CD4-positive, alpha-beta T cell treated with Interleukin-17A for 4 hours (primary cell): ENCODE measurements around the gene LYRM1.
"Not testable (repeated sequence)": the region's sequence is repeated elsewhere in the genome, so short reads cannot be mapped to it uniquely, and the experiment has no call there.

Experiments
- DNase-seq: peaks from one replicate; pipeline ENCODE4 v3.0.0-alpha.2; 2020; ENCODE audit warnings: mixed read lengths

LYRM1 gene

DNA sequence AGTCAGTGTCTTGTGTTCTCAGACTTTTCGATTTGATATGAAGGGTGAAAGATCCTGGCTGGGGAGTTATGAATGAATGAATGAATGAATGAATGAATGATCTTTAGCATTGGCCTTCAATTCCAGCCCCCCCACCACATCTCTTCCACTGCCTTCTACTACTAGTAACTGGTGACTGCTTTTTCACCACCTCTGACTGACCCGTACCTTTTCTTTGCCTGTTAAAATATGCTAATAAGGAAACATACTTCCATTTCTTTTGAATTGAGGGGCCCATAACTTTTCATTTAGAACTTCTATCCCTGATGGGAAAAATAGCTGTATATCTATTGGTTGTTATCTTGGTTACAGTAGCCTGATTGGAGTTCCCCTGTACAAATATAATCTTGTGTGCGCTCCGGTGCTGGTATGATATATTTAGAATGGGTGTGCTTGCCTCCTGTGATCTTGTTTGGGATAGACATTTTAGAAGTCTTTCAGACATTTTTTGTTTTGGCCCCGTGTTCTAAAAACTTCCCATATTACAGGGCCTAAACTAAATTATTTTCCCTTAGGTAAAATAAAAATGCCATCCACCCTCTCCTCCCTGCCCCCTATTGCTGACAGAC, 3.4 kb downstream of the LYRM1 start:
- no peak for DNase-seq

DNA sequence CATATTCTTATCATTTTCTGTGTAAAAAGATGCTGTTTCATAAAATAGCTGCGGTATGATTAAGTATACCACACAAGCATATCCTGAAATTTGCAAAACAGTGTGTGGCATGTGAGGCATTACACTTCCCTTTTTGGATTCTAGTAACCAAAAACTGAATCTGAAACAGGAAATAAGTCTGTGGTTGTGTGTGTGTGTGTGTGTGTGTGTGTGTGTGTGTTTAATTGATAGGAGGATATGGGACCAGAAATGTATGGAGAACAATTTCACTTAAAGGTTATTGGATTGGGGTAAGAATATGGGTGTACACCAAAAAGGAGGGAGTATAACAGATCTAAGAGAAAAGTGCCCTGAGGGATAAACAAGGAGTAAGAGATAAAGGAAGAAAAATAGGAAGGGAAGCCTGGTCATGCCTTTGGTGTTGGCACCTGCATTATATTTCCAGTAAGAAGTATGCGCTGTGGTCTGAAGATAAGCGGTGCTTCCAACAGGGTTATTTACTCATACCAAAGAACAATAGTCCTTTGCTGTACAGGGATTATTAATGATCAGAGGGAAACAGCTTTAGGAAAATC, 4.0 kb downstream of the LYRM1 start:
- DNase-seq = peak; percentile 54

- DNase-seq = no peak
Observed at GRCh38 chr16:20905576-20905975, 5.0 kb downstream of the LYRM1 start.

- no peak for DNase-seq
Observed at GRCh38 chr16:20906341-20907255, 6.0 kb downstream of the LYRM1 start.

DNA sequence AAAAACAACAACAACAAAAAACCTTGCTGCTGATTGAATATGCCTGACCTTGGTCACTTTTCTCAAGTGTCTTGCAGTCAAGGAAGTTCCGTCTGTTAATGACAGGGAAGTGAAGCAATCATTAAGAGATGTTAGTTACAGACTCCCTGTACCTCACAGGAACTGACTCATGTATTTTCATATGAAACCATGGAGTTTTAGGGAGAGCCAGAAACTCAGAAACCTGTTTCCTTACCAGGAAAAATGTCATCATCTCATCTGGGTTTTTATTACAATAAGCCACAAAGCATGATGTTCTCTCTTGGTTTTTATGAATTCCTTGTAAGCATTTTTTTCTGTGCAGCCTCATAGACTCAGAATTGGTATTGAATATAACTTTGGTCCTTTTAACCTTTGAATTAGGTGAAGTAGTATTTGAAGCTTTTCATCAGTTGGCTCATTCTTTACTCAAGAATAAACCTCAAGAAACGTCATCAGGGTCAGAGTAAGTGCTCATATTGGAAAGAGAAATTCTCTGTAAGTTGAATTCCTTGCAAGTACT, 10.3 kb downstream of the LYRM1 start:
- no peak for DNase-seq

DNA sequence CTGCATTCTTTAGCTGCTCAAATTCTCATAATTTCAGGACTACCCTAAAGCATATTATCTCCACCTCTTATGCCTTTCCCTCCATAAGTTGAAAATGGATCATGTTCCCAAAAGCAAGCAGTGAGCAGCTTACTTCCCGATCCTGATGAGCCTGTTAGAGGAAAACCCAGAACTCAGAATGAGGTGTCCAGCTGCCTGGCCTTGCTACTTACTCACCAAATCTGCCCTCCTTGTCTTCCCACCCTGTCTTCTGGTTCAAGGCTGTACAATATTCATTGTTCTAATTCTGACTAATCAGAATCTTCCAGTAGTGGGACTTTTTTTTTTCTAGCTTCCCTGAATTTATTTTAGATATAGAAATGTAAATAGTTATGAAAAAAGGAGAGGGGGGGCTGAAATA, 10.8 kb downstream of the LYRM1 start:
- no peak for DNase-seq

DNA sequence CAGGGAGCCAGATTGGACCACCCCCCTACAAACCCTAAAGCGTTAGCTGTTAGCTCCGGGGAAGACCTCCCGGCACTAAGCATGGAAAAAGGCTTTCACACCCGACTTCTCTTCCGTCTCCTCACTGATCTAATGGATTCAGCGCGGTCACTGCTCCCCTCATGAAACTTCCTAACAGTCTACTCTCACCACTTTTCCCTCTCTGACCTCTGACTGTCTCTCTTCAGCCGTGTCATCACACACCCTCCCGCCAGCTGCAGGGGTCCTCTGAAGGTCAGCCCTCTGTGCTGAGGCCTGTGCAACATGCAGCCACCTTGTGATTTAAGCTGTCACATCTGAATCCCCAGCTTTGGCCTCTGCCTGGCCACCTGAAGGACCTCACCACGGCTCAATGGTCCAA, 15.7 kb downstream of the LYRM1 start:
- no peak for DNase-seq

- no peak for DNase-seq
Observed at GRCh38 chr16:20916942-20917341, 16.4 kb downstream of the LYRM1 start.

DNA sequence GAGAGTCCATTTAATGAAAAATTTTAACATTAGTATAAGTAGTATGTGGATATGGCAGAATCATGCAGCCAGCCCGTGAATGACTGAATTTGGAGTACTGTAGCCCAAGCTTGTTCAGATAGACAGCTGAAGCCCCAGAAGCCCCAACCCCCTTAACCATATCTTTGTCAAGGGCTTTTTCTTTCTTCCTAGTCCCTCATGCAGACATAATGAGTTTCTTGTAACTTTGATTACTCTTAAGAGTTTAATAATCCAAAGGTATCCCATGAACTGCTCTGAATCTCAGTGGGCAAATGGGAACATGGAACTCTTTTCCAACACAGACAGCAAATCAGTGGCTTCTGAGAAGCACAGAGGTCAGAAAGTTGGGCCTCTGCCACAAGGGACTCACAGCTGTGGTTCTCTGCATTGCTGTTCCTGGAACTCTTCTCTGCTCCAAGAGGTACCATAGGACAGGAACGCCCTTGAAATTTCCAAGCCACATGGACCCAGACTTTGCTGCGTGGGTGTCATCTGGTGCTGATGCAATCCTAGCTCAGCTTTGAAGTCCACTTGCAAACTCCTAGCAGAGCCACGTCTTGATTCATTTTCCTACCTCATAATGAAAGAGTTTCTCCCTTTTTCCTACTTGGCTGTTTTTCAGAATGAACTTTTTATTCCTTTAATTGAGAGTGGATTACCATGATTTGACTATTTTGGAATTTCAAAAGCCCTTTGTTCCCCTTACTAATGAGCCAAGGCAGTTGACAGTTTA, 18.1 kb downstream of the LYRM1 start:
- DNase-seq = no peak

GRCh38 chr16:20920091-20920490, 19.5 kb downstream of the LYRM1 start:
- DNase-seq = no peak

GRCh38 chr16:20920799-20921198, 20.2 kb downstream of the LYRM1 start:
- DNase-seq = no peak

- DNase-seq = no peak
Observed at GRCh38 chr16:20923876-20924275, 23.3 kb downstream of the LYRM1 start.

GRCh38 chr16:20925751-20926150, 25.2 kb downstream of the LYRM1 start:
- DNase-seq = no peak

GRCh38 chr16:20928774-20929411, 28.3 kb downstream of the LYRM1 start:
- no peak for DNase-seq

GRCh38 chr16:20929676-20930364, 29.2 kb downstream of the LYRM1 start:
- DNase-seq = not testable (repeated sequence)

GRCh38 chr16:20930365-20930690, 29.8 kb downstream of the LYRM1 start:
- no peak for DNase-seq

GRCh38 chr16:20931066-20931600, 30.6 kb downstream of the LYRM1 start:
- no peak for DNase-seq

DNA sequence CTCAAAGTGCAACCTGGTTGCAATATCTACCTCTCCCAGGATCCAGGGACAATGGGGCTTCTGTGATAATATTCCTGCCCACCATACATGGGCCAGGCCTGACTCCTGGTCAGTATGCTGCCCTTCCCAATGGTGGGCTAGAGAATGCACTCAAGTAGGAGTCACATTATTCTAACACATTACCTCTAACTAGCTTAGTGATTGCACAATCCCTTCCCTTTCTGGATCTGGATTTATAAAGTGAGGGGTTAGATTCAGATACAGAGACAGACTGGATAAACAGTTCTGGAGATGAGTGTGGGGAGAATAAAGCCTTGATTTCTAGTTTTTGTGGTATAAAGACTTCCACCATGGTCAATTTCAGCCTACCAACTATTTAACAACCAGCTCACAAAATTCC, 33.0 kb downstream of the LYRM1 start:
- DNase-seq = no peak

GRCh38 chr16:20937736-20938135, 37.2 kb downstream of the LYRM1 start:
- no peak for DNase-seq

DNA sequence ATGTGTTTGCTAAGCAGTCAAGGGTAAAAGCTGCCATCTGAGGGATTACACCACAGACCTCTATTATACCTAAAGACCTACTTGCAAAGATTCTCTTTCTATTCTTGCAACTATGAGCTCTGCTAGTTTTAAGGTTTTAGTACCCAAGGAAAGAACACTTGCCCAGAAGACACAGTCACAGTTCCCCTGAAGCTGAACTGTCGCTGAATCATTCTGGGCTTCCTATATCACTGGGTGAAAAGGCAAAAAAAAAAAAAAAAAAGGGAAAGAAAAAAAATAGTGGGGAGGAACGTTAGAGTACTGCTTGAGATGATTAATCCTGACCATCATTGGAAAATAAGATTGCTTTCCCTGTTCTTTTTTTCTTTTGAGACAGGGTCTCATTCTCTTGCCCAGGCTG, 37.9 kb downstream of the LYRM1 start:
- no peak for DNase-seq

DNA sequence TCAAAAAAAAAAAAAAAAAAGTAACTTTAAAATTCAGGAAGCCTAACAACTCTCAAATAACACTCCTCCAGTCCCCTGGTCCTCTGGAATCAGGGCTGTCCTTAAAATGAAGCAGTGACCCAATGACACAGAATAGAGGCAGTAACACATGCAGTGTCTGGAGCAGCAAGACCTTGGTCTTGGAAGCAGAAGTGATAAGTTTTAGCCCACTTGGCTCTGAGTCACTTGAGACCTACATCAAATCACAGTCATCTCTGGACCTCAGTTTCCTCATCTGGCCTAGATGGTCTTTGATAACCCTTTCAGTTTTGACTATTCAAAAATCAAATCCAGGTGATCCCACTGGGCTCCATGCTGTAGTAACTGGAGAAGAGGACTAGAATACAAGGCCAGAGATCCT, 39.0 kb downstream of the LYRM1 start:
- no peak for DNase-seq
